ENCODE data around the gene HOXA13.

HOXA13 gene

DNA sequence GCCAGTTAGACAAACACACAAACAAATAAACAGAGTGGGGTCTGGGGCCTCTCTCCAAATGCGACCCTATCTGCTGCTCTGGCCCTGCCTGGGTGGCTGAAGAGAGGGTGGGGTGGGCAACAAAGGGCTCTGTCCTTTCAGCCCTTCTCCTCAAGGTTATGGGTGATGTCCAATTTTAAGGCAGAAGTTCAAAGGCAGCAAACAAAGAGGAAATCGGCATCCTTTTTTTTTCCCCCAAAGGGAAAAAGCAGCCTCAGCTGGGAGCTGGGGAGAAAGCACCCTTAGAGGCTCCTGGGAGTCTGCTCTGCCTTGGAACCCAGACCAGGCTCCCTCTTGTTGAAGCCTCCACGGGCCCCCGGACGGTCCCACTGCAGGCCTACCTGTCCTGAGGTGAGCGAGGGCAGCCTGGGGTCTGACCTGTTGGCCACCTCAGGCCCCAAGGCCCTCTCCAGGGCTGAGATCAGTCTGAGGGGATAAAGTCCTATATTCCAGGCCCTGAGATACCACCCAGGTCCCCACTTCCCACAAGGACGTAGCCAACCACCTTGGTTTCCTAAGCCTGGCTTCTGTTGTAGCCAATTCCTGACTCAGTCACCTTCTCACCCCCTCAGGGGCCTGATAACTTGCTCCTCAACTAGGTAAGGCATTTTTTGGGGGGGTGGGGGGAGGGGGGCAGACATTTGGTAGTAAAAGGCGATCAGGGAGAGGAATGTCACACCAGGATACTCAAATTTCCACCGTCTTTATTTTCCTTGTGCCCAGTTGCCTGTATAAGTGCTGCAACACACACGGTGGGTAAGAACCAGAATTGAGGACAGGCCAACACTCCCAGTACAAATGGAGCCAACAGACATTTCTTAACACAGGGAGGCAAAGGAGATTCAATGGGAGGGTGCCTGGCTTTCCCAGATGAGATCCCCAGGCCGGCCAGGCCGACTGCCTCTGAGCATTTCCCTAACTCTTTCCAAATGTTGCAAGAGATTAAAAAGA is 19.2 kb downstream of the HOXA13 start:
- DNase-seq = peak in 1 of 2 experiments; percentile 37

DNA sequence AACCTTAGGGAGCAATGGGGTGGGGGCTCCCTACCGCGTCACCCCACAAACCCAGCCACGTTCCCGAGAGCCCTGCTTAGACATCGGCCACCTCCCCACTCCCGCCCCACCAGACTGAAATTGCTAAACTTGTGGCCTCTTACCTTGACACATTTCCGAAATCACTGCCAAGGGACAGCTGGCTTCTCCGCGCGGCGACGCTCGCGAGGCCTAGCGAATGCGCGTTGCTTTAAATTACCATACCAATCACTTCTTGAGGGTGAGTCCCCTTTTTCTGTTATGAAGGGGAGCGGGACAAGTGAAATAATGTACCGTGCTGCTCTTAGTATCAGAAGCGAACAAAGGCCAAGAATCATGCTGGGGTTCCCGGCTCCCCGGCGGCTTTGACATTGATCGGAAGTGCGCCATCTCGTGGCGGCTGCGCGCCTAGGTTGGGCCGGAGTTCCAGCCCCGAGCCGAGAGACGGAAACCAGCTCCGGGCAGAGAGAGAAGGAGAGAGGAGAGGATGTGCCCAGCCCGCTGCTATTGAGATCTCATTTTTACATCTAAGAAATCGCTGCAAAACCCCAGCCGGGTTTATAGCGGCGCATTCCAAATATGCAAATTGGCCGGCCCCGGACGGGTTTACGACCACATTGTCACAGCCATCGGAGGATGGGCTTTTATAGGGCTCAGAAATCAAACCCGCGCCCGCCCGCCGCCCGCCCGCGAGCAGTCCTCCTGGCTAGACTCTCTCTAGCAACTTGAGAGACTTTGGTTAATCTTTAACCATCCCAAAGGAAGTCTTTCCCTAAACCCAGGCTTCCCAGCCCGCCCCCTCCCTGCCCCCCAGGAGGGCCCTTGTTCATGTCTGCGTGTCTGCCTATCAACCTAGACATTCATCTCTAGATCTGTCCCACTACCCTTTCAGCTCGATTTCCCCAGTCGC is 20.1 kb downstream of the HOXA13 start:
- DNase-seq = peak; percentile 91 to 96

DNA sequence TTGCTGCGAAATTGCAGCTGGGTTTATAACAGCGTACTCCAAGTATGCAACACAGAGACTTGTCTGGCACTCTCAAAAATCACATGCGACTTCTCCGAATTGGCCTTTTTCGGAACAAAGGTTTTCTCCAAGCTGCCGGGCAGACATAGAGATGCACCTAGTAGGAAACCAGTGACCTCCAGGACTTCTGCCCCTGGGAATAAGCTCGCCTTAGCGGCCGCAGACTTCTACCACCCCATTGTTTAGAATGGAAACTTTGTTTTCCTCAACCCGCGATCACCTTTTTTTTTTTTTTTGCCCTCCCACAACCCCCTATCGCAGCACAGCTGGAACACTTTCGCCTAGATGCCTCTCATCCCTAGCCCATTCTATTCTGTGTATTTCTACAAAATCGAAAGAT is 20.9 kb downstream of the HOXA13 start:
- peak in 1 of 2 experiments; percentile 50 for DNase-seq

DNA sequence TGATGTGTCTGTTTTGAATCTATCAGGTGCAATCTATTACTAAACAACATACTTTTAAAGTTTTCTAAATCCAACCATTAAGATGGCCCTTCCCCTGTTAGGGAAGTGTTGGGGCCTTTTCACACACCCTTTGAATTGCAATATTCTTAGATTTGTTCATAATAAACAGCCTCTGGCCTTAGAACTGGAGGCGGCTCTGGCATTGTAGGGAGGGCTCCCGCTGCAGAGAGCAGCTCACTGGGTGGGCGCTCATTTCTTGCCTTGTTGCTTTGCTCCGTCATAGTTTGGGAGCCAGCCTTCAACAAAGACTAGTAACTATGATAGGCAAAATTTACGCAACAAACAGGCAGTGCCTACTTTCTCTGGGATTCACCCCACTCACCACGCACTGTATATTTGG is 21.5 kb downstream of the HOXA13 start:
- peak in 1 of 2 experiments; percentile 73 for DNase-seq

DNA sequence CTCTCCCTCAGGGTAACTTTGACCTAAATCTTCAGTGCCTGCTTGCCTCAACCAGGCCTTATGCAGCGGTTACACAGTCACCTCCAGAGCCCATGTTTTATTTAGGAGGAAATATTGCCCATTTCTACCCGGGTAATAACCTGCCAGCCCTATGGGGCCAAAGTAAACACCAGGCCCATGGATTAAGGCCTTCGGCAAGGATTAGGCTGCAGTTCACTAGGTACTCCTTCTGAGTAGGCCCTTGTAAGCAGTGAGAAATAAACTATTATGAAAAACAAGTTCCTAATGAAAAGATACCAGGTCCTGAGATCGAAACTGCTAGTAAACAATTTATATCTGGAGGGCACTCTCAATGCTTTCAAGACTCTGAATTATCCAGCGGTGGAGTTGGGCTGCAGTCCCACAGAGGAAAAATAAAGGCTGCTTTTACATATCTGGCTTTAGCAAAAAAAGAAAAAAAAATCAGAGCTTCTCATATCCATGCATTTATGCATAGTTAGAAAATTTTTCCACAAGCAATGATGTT is 22.0 kb downstream of the HOXA13 start:
- peak in 1 of 2 experiments; percentile 47 for DNase-seq

DNA sequence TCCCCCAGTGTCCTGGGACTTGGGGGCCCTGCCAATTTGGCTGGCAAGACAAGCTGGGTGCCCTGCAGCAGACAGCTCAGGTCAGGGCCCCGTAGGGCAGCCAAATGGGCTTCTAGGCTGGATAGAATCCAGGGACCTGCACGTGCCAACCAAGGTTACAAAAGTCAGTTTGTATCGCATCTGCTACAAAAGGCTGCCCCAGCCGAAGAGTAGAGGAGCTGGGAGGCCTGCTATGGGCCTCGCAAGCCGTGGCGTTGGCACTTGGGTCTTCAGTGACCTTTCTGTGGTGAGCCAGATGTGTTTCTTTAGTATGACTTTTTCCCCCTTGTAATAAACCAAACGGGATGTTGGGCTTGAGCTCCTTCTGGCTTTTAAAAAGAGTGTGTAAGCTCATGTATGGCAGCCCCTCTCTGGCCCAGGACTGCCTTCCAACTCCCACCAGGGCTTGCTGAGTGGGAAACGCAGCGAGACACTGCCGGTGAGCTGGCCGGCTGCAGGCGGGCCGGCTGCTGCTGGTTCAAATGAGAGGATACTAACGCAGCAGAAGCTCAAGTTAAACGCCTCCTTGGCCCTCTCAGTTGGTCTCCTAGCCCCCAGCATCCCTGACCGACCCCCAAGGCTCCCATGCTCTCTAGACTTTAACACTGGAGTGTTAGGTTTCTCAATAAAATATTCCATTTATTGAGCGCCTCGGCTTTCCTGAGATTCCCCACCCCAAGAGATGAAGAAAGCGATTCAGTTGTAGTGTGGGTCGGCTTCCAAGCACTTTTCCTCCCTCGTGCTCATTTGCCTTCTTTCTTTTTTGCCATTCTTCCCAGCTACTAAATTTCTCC is 22.7 kb downstream of the HOXA13 start:
- DNase-seq = peak in 1 of 2 experiments; percentile 59

DNA sequence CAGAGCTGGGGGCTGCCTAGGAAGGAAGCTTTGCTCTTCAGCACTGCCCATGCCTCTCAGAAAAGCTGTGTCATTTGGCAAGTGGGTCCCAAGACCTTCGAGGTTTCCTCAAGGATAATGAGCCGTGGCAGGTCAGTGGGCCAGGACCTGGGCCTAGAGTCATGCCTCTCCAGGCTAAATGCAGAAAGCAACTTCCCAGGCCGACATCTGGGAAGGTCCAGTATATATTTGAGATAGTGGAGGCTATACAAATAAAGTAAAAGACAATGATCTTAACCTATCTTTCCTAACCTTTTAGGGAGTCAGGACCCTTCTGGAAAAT is 23.4 kb downstream of the HOXA13 start:
- DNase-seq = no peak

DNA sequence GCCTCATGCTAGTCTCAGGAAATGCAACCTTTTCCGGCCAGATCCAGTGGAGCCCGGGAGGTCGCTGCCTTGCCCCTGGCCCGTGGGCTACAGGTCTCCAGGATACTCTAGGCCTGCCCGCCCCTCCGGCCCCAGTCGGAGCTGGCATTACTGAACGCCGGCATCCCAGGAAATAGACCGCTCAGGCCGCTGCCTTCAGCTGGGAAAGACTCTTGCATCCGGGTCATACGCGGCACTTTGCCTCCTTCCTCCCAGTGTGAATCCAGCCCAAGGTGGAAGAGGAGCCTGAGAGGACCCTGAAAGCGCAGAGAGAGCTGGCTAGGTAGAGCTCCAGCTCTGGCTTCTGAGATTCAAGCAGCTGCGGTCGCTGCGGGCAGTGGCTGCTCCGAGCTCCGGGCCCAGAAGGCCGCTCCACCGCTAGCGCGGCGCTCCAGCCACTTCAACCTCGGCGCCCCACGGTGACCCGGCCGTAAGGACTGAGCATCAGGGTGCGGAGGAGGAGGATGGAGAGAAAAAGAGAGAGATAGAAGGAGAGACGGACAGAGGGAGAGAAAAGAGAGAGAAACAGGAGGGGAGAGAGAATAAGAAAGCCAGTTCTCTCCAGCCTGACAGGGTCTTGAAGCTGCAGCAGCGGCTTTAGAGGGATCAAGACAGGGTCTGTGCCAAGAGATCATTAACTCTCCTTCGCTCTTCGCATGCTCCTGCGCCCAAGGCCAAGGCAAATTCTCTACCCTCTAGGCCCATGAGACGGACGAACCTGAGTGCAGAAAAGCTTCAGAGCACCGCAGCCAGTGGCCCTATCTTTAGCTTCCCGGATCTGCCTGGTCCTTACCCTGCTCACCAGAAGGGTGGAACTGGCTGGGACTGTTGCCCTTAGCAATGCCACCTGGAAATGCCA is 24.0 kb downstream of the HOXA13 start:
- peak in 1 of 2 experiments; percentile 75 for DNase-seq

DNA sequence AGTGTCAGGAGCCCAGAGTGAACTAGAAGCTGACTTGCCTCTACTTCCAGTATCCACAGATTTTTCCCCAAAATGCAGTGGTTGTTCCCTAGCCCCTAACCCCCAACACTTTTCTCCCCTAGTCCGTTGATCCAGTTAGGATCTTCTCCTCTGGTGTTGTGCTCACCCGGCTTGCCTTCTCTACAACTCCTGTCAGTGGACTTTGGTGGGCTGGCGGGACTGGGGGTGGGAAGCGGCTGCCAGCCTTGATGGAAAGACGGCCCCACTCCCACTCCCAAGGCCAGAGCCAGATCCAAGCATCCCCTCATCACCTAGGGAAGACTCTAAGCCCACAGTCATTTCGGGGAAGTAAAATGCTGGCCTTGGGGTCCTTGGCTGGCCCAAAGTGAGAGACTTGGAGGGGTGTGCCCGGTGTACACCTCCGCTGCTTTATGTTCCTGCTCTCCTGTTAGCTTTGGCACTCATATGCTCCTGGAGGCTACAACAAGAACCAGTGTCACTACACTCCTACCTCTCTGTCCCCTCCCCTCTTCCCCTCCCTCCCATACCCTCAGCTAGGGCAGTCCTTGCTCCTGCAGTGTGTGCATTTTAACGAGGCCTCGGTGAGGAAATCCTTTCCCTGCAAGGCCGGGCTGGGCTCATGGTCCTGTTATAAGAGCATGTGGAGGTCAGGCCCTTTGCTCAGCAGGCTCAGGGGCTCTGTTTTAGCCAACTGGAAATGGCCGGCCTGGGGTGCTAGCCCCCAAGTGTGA is 24.8 kb downstream of the HOXA13 start:
- peak in 1 of 2 experiments; percentile 88 for DNase-seq

DNA sequence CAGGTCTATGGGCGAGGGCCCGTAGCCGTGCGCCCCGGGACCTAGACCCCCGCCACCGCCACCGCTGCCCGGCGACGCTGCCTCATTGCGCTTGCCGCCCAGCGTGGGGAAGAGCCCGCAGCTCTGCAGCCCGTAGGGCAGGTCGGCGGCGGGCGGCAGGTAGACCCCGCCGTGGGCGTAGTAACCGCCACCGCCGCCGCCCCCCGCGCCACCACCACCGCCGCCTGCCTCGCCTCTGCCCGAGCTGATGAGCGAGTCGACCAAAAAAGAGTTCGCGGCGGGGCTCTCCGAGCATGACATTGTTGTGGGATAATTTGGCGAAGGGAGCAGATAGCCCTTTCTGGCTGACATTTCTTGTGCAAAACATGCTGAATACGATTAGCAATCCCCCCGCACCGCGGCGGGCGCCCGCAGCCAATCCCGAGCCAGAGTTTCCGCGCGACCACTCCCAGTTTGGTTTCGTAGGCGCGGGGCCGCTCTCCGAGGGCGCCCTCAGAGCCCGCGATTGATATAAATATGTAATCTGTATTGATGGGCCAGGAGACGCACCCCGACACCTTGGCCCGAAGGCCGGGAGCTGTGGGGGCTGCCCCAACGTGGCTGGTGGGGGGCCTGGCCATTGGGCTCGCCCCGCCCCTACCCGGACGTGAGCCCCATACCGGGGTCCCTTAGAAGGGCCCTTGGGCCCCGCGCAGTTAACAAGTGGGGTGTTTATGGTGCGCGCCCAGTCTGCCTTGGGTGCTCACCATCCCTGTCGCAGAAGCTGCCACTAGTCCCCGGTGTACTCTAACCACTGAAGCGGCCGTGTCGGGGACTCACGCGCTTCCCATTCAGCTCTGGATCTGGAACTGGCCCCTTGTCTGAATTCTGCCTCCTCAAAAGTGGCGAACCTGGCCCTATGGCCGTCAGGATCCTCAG is 25.7 kb downstream of the HOXA13 start, which contains the start of gene HOXA10:
HOXA10 (minus strand) TSS at position 365 of the 918 bp plus-strand sequence; CDS start at position 351, 14 bp downstream.
- peak in 1 of 2 experiments; percentile 92 for DNase-seq

DNA sequence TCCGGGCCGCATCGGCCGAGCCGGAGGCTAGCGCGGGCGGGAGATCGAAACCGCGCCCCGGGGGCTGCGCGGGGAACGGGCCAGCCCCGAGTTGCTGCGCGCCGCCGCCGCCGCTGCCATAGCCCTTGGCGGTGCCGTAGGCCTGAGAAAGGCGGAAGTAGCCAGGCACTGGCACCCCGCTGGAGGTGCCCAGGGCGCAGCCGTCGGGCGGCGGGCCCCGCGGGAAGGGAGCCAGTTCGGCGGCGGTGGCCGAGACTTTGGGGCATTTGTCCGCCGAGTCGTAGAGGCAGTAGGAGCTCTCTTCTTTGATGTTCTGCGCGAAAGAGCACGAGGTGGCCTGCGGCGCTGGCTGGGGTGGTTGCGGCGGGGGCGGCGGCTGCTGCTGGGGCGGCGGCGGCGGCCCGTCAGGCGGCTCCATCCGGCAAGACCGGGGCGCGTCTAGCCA is 26.4 kb downstream of the HOXA13 start:
- peak in 1 of 2 experiments; percentile 66 for DNase-seq

DNA sequence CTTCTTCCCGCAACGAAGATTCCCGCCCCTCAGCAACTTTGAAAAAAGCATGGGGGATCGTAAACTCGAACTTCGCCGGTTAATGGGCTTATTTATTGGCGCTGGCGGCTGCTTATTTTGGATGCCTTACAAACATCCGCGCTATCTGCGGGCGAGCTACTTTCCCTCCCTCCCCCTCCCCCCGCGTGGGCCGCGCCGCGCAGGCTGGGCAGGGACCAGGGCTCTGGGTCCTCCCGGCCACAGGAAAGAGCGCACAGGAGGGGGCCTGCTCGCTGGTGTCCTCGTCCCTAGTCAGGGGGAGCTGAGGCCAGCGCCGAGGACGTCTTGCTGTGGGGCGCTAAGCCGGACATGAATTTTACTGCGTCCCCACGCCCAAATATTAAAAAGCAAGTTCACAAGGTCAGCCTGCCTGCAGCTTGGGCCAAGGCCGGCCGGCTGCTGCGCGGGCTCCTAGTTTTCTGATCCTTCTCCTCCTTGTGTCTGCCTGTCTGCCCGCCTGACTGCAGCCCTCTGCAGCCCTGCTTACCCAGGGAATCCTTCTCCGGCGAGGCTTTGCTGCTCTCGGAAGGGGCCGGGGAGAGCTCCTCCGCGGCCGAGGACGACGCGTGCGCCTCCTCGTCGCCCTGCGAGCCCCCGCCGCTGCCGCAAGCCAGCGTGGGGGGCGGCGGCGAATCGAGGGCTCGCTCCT is 26.9 kb downstream of the HOXA13 start:
- peak in 1 of 2 experiments; percentile 79 for DNase-seq

DNA sequence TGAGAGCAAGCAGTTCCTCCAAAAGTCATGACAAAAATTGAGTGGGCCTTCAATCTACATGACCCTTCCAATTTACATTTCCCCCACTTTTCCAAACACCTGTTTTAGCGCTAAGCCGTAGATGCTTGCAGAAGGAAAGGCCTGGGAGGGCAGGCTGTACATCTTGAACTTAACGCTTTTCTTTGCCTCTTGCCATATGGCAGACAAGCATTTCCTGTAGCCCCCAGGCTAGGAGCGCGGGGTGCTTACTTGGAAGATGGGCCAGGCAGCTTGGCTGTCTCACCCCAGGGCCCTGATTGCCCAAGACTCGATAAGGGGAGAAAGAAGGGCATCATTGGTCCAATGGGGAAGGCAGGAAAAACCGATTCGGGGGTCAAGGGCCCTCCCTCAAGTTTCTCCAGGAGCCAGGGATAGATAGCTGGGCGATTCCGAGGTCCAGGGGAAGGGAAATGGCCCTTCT is 27.5 kb downstream of the HOXA13 start:
- peak in 1 of 2 experiments; percentile 68 for DNase-seq

DNA sequence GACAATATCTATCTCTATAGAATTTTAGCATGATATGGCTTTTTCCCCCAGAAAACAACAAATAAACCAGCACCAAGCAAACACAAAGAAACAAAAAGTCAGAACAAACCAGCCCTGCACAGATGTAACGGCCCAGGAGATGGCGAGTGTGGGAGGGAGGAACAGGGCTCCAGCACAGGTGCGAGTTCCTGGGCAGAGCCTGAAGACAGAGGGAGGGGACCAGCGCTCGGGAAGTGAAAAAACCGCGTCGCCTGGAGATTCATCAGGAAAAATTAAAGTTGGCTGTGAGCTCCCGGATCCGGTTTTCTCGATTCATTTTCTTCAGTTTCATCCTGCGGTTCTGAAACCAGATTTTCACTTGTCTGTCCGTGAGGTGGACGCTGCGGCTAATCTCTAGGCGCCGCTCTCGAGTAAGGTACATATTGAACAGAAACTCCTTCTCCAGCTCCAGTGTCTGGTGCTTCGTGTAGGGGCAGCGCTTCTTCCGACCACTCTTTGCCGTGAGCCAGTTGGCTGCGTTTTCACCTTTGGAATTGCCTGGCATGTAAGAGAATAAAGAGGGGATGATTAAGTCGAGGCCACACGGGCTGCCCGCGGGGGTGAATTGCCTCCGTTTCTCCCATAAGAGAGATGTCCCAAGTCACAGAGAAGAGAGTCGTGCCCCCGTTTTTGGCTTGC is 28.1 kb downstream of the HOXA13 start:
- peak in 1 of 2 experiments; percentile 86 for DNase-seq

DNA sequence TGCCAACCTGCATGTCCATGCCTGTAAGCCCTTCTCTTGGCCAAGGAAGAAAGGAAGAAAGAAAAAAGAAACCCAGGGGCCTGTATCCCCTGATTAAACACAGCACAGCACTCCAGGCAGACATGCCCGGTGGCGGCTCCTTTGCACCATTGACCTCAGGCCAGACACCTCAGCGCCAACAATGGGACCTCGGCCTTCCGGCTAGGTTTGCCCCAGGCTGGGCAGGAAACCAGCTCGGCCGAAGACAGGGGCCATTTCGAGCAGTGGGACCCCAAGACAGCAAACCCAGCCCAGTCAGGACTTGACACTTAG is 28.6 kb downstream of the HOXA13 start:
- DNase-seq = peak in 1 of 2 experiments; percentile 75

DNA sequence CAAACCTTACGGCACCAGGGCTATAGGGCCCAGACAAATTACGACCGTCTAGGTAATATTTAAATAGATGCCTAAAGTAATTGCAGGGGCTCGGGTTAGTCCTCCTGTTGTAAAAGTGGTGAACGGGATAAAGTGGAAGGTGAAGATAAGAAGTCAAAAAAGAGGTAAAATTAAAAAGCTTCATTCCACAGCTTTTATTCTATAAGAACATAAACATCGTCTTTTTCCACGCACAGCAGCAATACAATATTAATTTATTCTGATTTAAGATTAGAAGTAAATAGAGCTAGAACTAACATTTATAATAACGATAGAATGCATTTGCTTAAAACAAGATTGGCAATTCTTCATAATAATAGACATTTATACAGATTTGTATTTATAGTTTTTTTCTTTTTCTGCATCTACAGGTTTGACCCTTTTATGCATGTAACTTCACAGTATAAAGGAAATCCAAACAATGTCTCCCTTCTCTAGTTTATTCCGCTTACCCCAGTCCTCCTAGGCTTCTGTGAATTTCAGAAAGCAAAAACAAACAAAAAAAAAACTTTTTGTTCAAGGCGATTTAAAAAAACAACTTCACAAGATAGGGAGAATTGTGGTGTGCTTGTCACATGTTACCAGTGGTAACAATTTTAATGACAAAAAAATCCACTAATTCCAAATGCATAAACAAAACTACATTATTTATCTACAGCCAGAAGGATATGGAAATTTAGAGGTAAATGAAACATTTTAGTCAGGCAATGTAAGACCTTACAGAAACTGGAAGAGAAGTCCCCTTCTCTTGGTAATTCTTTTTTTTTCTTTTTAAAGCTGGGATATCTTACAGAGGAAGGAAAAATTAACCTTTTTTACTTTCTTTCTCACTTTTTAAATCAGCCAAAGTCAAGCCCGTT is 29.2 kb downstream of the HOXA13 start:
- DNase-seq = peak in 1 of 2 experiments; percentile 58

All from NCI-H526 (cell line).